CD1c-positive myeloid dendritic cell (primary cell): ENCODE results near the gene FOSB.

Experiments
- DNase-seq: peaks from one replicate; pipeline ENCODE4 v3.0.0-alpha.2; 2016; ENCODE audit errors: extremely low spot score

FOSB gene

GRCh38 chr19:45524575-45525129 lies 56.9 kb downstream of the FOSB start:
- no peak for DNase-seq
